Measurements from ENCODE around the gene FAM171A1. TPM values are rescaled to one million over a fixed set of nuclear protein-coding genes. Genes with fewer than 3 reads are reported as not detected.
"Not testable (repeated sequence)": the region's sequence is repeated elsewhere in the genome, so short reads cannot be mapped to it uniquely, and the experiment has no call there.

The FAM171A1 gene
- total RNA-seq, 1 donor from 2014 or later = 28.2 TPM

GRCh38 chr10:15306735-15307280 is 64.3 kb downstream of the FAM171A1 start:
- no peak overlapping the region for H3K4me3 ChIP-seq
- H3F3A ChIP-seq (ENCODE audit: low read depth) = no peaks in the 10 kb centered on the region
- H3K4me1 ChIP-seq = no peaks in the 10 kb centered on the region
- H2AFZ ChIP-seq (replicated peaks) = no peak overlapping the region
- no peaks in the 10 kb centered on the region for H3K36me3 ChIP-seq
- no peaks in the 10 kb centered on the region for H3K27me3 ChIP-seq
- H3K79me2 ChIP-seq (ENCODE audit: low read depth) = peaks cover 16% of the 10 kb centered on the region
- no peak overlapping the region for H3K9ac ChIP-seq
- no peaks in the 10 kb centered on the region for H3K9me3 ChIP-seq (ENCODE audit: low read depth)
- no peak overlapping the region for H3K27ac Mint-ChIP-seq
- no peak for DNase-seq (ENCODE audit: low spot score)
- peaks cover 7% of the 10 kb centered on the region for H4K20me1 ChIP-seq (ENCODE audit: low read depth)
- no peak overlapping the region for H3K4me3 Mint-ChIP-seq
- H3K9me3 Mint-ChIP-seq = peaks cover 6% of the 10 kb centered on the region
- peaks cover under 1% of the 10 kb centered on the region for H3K4me1 Mint-ChIP-seq
- H3K27ac ChIP-seq = no peak overlapping the region
- H3K36me3 Mint-ChIP-seq = peaks cover 23% of the 10 kb centered on the region
- peaks cover 3% of the 10 kb centered on the region for H3K27me3 Mint-ChIP-seq (ENCODE audit: insufficient read depth, low read depth)
- TF ChIP-seq EZH2phosphoT487 (IDR thresholded peaks at IDR 0.05) (no peak), CTCF (IDR thresholded peaks at IDR 0.05) (no peak), EZH2 (IDR thresholded peaks at IDR 0.05) (no peak)
- H3K4me2 ChIP-seq = no peak overlapping the region

- no peak overlapping the region for H3K4me3 Mint-ChIP-seq
- peaks cover 3% of the 10 kb centered on the region for H3K27me3 Mint-ChIP-seq (ENCODE audit: insufficient read depth, low read depth)
- H3K4me1 ChIP-seq = no peaks in the 10 kb centered on the region
- H3K79me2 ChIP-seq (ENCODE audit: low read depth) = peaks cover 16% of the 10 kb centered on the region
- TF ChIP-seq CTCF (IDR thresholded peaks at IDR 0.05) (no peak), EZH2 (IDR thresholded peaks at IDR 0.05) (no peak), EZH2phosphoT487 (IDR thresholded peaks at IDR 0.05) (no peak)
- peaks cover 5% of the 10 kb centered on the region for H4K20me1 ChIP-seq (ENCODE audit: low read depth)
- H3K27ac Mint-ChIP-seq = no peak overlapping the region
- H3K9ac ChIP-seq = no peak overlapping the region
- no peaks in the 10 kb centered on the region for H3F3A ChIP-seq (ENCODE audit: low read depth)
- H3K27ac ChIP-seq = no peak overlapping the region
- no peaks in the 10 kb centered on the region for H3K36me3 ChIP-seq
- H3K9me3 Mint-ChIP-seq = peaks cover 6% of the 10 kb centered on the region
- H2AFZ ChIP-seq (replicated peaks) = no peak overlapping the region
- H3K4me3 ChIP-seq = no peak overlapping the region
- H3K27me3 ChIP-seq = no peaks in the 10 kb centered on the region
- H3K9me3 ChIP-seq (ENCODE audit: low read depth) = no peaks in the 10 kb centered on the region
- H3K4me2 ChIP-seq = no peak overlapping the region
- H3K36me3 Mint-ChIP-seq = peaks cover 23% of the 10 kb centered on the region
- no peak for DNase-seq (ENCODE audit: low spot score)
- peaks cover 2% of the 10 kb centered on the region for H3K4me1 Mint-ChIP-seq
Measured at GRCh38 chr10:15305634-15306033, 65.5 kb downstream of the FAM171A1 start.

GRCh38 chr10:15305161-15305560 is 65.9 kb downstream of the FAM171A1 start:
- Histone ChIP-seq H3K4me3 (no peak overlapping the region), H3K4me2 (no peak overlapping the region), H4K20me1 (ENCODE audit: low read depth) (peaks cover 5% of the 10 kb centered on the region), H3K36me3 (no peaks in the 10 kb centered on the region), H3K79me2 (ENCODE audit: low read depth) (peaks cover 16% of the 10 kb centered on the region), H3K9ac (no peak overlapping the region), H2AFZ (replicated peaks) (no peak overlapping the region), H3K4me1 (no peaks in the 10 kb centered on the region), H3F3A (ENCODE audit: low read depth) (no peaks in the 10 kb centered on the region), H3K27ac (no peak overlapping the region), H3K9me3 (ENCODE audit: low read depth) (no peaks in the 10 kb centered on the region), H3K27me3 (no peaks in the 10 kb centered on the region)
- no peak overlapping the region for H3K27ac Mint-ChIP-seq
- DNase-seq (ENCODE audit: low spot score) = no peak
- H3K27me3 Mint-ChIP-seq (ENCODE audit: insufficient read depth, low read depth) = peaks cover 3% of the 10 kb centered on the region
- peaks cover 6% of the 10 kb centered on the region for H3K9me3 Mint-ChIP-seq
- H3K36me3 Mint-ChIP-seq = peaks cover 23% of the 10 kb centered on the region
- no peak for TF ChIP-seq EZH2phosphoT487 (IDR thresholded peaks at IDR 0.05)
- TF ChIP-seq EZH2 (IDR thresholded peaks at IDR 0.05) = no peak
- TF ChIP-seq CTCF (IDR thresholded peaks at IDR 0.05) = no peak
- peaks cover 3% of the 10 kb centered on the region for H3K4me1 Mint-ChIP-seq
- no peak overlapping the region for H3K4me3 Mint-ChIP-seq

DNA sequence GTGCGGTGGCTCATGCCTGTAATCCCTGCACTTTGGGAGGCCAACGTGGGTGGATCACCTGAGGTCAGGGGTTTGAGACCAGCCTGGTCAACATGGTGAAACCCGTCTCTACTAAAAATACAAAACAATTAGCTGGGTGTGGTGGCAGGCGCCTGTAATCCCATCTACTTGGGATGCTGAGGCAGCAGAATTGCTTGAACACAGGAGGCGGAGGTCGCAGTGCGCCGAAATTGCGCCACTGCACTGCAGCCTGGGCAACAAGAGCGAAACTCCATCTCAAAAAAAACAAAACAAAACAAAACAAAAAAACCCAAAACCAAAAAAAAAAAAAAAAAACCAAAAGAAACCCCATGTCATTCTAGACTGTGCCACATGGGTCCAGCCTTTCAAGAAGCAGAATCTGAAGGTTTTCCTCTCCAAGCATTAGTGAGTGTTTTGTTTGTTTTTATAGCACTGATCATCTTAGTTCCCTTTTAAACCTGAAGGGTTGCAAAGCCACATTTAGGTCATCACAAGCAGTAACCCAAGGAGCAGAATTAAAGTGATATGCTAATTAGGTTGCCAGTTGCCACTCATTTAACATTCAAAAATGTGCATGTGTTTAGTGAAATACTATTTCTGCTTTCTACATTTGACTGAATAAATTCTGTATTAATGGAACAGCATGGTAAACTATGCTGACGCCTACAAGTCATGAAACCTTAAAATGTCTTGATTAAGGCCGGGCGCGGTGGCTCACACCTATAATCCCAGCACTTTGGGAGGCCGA is 68.7 kb downstream of the FAM171A1 start:
- not testable (repeated sequence) for DNase-seq (ENCODE audit: low spot score); H3K4me3 Mint-ChIP-seq; H3F3A ChIP-seq (ENCODE audit: low read depth); H3K9me3 ChIP-seq (ENCODE audit: low read depth); H3K9me3 Mint-ChIP-seq; H3K27ac Mint-ChIP-seq; H3K27me3 ChIP-seq; H4K20me1 ChIP-seq (ENCODE audit: low read depth); H3K4me2 ChIP-seq; H3K27ac ChIP-seq; H3K4me1 ChIP-seq; H3K79me2 ChIP-seq (ENCODE audit: low read depth); H3K4me3 ChIP-seq; H3K27me3 Mint-ChIP-seq (ENCODE audit: insufficient read depth, low read depth); H3K4me1 Mint-ChIP-seq; H2AFZ ChIP-seq (replicated peaks); H3K36me3 ChIP-seq; H3K9ac ChIP-seq
- peaks cover 25% of the 10 kb centered on the region for H3K36me3 Mint-ChIP-seq
